Stimulated activated CD4-positive, alpha-beta T cell treated with anti-CD3 and anti-CD28 coated beads, TNF-alpha, amount 100 ng/mL, for 24 hours (primary cell): Measurements from ENCODE around the gene TRIM41.
A peak's percentile ranks its signal among the peaks of the same experiment; 100 is the strongest.

ENCODE experiments used
- DNase-seq, 3 experiments: peaks; one replicate each; pipeline ENCODE4 v3.0.0-alpha.2; 2020; ENCODE audit warnings: low read depth in 3 of 3

Gene TRIM41

DNA sequence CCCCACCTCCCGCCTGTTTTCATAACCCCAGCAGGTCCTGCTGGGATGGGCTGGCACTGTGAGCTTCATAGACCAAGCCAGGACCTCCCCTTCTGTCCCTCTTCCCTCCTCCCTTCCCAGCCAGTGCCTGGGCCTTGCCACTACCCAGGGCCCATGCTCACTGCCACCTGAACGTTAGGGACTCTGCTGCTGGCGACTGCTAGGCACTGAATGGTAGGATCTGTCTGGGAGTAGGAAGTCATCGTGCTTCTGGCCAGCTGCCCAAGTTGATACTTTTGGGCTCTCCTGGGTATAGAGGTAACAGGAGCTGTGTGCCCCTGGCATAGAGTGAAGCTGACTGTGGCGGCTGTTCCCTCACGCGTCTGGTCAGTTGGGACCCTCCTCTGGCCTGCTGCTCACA, 8.4 kb downstream of the TRIM41 start:
- DNase-seq, result no peak

DNA sequence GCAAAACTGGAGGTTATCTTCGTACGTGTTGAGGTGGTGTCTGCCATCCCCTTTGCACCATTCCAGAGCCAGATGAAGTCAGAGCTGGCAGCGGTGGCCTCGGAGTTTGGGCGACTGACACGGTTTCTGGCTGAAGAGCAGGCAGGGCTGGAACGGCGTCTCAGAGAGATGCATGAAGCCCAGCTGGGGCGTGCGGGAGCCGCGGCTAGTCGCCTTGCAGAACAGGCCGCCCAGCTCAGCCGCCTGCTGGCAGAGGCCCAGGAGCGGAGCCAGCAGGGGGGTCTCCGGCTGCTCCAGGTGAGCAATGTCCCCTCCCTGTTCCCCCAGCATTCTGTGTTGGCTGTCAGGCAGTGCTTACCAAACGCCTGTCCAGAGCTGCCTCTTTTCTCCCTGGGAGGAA, 9.5 kb downstream of the TRIM41 start:
- DNase-seq, result no peak

DNA sequence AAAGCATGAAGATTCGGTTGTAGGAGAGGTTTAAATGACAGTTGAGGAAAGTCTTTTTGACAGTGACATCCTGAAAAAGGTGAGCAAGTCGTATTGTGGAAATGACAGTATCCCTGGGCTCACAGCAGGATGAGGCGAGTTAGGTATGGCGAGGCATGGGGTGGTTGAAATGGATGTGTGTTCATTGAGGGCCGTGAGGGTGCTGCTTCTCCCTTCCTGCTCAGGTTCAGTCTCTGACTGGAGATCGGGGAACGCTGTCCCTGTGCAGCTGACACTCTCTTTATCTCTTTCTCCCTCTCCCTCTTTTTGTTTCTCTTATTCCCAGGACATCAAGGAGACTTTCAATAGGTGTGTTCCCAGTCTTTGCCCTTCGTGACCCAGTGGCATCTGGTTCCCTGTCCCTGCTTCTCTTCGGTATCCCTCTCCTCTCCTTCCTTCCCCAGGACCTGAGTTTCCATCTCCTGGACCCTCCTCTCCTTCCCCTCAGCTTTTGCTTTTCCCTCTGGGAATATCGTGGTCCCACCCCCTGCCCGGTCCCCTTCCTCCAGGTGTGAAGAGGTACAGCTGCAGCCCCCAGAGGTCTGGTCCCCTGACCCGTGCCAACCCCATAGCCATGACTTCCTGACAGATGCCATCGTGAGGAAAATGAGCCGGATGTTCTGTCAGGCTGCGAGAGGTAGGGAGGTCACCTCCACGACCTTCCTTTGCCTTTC, 10.2 kb downstream of the TRIM41 start:
- DNase-seq, result no peak

DNA sequence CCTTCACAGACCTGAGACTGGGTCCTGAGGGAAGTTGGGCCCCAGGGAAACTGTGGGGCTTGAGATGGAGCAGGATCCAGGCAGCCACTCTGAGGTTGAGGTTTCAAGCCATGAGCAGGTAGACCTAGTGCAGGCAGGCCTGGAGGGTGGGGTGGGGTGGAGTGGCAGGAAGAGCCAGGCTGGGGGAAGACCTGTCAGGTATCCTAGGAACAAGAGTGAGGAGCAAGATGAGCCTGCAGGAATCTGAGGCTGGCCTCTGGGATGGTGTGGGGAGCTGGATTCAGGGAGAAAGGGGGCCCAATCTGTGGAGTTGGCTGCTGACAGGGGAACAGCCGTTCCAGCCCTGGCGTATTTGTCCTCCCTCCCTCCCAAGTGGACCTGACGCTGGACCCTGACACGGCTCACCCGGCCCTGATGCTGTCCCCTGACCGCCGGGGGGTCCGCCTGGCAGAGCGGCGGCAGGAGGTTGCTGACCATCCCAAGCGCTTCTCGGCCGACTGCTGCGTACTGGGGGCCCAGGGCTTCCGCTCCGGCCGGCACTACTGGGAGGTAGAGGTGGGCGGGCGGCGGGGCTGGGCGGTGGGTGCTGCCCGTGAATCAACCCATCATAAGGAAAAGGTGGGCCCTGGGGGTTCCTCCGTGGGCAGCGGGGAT, 10.8 kb downstream of the TRIM41 start:
- DNase-seq, result no peak

DNA sequence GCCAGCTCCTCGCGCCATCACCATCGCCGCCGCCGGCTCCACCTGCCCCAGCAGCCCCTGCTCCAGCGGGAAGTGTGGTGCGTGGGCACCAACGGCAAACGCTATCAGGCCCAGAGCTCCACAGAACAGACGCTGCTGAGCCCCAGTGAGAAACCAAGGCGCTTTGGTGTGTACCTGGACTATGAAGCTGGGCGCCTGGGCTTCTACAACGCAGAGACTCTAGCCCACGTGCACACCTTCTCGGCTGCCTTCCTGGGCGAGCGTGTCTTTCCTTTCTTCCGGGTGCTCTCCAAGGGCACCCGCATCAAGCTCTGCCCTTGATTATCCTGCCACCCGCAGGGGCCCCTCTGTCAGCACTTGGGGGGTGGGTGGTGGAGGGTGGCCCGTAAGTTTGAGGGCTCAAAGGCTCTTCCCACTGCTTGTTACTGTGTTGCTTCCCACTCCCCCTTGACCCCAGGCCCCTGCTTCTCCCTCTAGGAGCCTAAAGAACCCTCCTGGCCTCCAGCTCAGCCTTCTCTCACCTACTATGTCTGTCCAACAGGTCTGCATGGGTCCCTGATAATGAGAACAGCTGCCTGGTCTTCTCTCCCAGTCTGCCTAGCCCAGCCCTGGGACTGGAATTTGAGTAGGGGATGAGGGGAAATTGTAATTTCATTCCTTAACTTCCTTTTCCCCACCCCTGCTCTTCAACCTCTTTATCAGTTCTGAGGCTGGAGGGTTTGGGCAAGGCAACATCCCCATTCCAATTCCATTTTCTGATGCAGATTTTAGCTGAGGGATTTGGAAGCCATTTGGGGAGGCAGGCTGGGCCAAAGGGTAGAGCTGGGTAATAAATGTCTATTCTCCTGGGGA, 11.6 kb downstream of the TRIM41 start:
- DNase-seq, result no peak

DNA sequence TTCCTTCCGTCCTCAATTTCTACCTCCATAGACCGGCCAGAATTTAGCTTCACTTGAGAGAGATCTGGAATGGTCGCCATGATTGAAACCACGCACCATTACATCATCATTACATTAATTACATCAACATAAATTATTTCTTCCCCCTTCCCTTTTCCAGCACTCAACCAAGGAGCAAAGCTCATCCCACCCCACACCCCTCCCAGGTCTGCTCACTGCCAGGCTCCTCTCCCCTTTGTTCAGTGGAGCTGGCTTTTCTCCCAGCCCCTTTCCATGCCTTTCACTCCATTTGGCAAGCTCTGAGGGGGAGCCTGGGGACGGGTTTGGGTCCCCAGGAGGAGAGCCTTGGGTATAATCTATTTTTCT, 12.2 kb downstream of the TRIM41 start:
- DNase-seq, result no peak

DNA sequence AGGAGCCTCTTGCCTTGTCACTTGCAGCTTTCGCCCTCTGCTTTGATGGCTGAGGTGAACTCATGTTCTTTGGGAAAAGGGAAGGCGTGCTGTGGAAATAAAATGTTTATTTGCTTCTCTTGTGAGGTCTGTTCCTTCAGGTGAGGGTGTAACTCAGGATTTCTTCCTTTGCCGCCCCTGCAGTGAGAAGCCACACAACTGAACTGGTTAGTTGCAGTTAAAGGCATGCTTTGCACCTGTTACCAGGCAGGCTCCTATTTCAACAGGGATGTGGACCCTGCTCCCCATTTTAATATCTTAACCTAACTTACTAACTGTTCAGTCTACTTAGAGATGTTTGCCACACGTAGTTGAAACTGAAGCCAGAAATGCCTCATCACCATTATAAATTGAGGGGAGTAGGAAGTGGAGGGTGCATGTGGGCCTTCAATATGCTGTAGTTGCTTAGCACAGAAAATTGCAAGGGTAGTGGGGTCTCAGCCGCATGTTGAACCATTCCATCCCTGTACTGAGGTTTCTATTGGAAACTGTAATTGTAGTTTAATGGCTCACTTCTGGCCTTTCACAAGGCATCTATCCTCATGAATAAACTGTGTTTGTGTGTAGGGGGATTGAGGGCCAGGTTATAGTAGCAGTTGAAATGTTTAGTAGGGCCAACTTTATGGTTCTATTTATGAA, 12.7 kb downstream of the TRIM41 start:
- DNase-seq, result no peak

DNA sequence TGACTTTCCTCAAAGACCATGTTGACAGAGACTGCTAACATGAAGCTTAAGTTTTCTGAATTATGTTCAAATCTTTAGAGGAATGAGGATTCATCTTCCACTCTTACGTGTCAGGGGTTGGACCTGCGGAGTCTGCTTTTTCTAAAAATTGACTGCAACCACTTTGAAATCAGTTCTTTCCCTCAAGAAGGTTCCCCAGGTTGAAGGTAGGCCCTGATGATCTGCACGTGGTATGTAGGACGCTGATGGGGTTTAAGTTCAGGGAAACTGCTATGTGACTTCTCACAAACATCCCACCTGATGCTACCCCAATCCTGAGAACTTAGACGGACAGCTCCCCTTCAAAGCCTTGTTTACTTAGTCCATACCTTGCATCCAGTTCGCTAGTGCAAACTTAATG, 13.4 kb downstream of the TRIM41 start:
- no peak for DNase-seq

DNA sequence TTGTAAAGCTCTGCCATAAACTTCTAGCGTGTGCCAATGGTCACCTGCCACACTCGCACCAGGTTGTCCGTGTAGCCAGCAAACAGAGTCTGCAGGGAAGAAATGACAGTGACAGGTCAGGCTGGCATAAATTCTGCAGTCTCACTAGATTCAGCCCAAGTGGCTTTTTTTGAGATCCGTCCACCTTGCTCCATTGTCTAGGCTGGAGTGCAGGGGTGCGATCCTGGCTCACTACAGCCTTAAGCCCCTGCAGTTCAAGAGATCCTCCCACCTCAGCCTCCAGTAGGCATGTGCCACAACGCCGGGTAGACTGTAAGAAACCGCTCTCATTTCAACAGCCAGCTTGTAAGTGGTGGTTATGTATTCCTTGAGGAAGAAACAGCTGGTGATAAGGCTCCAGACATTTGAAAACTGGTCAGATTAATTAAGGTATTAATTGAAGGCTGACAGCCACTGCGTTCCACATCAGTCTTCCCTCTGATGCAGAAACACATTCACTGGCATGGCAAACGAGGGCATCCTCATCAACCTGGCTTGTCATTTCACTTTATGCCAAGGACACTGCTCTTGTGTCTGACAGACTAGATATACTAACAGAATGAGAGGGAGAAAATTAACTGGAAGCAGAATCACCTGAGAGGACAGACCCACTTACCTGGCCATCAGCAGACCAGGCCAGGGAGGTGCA, 14.0 kb downstream of the TRIM41 start:
- no peak for DNase-seq

DNA sequence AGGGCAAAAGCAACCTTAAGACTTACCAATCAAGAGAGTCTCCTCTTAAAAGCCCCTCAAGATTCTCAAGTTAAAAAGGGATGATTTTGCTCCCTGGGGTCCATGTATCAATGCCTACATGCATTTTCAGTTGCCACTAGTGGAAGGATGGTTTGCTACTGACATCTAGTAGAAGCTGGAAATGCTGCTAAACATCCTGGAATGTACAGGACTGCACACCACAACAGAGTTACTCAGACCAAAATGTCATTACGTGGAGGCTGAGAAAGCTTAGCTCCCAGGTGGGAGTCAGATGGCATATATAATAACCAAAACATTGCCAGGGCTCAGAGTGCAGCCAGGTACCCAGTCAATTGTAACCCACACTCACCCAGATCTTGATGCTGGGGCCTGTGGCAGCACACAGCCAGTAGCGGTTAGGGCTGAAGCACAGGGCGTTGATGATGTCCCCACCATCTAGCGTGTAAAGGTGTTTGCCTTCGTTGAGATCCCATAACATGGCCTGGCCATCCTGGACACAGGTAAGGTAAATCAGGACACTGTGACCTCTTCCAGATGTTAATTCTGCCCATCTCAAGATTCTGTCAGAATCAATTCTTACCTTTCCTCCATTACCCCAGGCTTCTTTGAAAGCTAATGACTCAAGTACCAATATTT, 14.8 kb downstream of the TRIM41 start:
- DNase-seq, result no peak

DNA sequence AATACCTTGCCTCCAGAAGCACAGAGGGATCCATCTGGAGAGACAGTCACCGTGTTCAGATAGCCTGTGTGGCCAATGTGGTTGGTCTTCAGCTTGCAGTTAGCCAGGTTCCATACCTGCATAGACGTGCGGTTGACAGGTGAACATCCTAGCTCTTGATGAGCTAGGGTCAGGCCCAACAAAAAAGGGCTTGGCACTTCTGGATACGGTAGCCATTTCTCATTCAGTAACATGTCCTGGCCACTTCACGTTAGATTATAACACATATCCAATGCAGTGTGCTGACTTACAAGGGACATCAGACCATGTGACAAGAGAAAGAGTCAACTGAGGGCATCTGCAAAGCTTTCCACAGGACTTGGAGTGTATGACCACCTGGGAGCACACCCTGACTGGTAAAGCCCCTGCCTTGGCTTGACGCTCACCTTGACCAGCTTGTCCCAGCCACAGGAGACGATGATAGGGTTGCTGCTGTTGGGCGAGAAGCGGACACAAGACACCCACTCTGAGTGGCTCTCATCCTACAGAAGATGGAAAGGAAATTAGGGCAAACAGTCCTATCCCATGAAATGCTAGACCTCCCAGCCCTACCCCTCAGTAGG, 16.1 kb downstream of the TRIM41 start:
- no peak for DNase-seq

DNA sequence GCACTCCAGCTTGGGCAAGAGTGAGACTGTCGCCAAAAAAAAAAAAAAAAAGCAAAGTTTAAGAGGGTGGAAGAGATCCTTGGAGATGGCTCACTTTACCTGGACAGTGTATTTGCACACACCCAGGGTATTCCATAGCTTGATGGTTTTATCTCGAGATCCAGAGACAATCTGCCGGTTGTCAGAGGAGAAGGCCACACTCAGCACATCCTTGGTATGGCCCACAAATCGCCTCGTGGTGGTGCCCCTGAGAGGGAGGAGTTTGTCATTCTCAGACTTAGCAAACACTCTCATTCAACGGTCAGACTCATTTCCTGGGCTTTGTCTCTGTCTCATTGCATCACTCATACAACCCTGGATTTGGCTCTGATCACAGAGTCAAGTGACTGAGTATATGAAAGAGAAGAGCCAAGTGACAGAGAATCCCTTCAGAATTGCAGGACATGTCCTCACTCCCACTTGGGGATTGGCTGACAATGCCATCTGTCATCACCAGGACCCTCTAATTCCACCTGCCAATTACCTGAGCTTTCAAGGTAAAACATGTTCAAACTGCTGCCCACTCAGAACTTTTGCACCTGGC, 18.4 kb downstream of the TRIM41 start:
- DNase-seq, result peak in 1 of 3 experiments; percentile 53

DNA sequence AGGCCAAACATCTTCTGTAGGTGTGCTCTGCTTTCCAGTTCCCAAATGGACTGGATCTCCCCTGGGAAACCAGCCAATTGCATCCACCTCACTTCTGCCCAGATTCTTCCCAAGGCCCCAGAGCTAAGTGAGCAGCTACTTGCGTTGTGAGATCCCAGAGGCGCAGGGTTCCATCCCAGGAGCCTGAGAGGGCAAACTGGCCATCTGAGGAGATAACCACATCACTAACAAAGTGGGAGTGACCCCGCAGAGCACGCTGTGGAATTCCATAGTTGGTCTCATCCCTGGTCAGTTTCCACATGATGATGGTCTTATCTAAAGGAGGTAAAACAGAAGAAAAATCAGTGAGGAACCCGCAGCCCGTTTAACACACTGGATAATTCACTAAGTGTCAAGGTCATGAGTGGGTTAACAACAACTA, 19.0 kb downstream of the TRIM41 start:
- no peak for DNase-seq

DNA sequence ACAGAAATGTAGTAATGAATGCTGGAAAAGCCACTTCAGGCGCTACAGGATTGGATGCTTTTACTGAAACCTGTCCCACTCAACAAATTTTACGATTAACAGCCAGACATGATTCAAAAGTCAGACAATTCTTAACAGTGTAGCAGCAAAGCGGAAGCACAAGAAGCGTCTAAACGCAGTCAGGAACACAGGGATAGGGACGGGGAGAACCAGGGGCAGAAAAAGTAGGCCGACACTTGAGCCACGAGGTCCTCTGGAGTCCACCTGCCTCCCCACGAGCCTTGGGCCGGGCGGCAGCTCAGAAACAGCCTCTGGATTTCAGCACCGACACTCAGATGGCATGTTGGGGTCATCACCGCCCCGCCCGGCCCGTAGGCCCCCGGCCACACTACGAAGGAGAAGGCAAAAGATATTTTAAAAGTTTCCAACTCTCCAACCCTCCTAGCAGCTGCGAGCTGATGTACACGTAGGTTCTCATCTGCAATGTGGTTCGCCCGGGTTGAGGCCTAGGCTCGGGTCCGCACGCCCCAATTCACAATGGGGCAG, 20.0 kb downstream of the TRIM41 start:
- DNase-seq, result no peak

DNA sequence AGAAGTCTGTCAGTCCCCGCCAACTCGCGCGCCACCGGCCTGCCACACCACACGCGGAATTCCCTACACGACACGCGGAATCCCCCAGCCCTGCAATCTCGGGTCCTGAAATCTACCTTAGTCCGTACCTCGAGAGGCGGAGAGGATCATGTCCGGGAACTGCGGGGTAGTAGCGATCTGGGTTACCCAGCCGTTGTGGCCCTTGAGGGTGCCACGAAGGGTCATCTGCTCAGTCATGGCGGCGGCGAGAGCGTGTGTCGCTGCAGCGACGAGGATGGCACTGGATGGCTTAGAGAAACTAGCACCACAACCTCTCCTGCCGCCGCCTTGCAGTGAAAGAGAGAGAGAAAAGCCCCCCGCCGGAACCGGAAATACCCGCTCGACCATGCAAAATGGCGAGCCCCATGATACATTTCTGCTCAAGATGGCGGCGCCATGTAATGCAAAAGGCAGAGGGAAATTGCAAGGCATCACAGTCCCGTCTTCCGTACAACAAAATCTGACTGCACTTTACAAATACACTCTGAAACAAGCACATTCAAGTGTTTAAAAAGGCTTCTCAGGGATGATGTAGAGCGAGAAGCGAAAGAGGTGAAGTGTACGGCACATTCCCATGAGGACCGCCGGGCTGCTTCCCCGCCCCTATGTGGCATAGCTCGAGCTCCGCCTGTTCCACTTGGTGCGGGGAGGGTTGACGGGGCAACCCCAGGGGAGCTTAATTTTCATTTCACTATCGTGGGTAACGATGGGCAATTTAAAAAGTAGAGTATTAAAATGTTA, 20.7 kb downstream of the TRIM41 start, which contains the start of gene RACK1:
TSS of gene RACK1 (minus strand) at position 343 of the 780 bp plus-strand sequence. CDS start at position 237, 106 bp downstream.
- peak; percentile 83 to 85 (median 83) for DNase-seq

DNA sequence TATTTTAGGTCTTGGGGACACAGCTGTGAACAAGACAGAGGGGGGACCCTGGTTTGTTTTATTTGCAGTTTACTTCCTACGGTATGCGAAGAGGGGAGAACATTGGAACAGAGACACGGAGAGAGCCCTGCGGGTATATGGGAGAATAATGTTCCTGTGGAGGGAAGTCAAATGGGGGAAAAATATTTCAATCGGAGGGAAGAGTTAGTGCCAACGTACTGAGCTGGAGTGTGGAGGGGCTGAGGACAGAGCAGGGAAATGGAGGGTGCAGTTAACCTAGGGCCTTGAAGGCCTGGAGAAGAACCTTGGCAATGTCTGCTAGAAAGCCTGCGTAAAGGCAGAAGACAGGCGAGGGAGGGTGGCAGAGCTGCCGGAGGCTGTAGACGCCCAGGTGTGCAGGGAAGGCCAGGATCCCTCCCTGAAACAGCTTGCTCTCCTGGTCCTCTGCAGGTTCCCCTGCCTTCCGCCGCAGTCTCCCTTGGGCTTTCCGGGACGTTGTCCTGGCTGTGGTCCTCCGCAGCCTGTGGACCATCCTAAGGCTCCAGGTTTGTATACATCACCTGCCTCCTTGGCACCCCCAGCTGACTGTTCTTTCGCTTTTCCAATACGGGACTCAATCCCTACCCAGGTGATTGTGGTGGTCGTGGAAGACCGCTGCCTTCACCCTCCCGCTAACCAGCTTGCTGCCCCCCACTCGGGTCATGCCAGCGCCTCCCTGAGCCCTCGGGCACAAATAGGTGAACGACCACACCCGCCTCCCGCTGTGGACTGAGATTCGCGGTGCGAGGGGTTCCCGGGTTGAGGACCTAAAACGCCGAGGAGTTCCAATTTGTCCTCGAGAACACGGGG, 22.6 kb downstream of the TRIM41 start:
- DNase-seq, result no peak

DNA sequence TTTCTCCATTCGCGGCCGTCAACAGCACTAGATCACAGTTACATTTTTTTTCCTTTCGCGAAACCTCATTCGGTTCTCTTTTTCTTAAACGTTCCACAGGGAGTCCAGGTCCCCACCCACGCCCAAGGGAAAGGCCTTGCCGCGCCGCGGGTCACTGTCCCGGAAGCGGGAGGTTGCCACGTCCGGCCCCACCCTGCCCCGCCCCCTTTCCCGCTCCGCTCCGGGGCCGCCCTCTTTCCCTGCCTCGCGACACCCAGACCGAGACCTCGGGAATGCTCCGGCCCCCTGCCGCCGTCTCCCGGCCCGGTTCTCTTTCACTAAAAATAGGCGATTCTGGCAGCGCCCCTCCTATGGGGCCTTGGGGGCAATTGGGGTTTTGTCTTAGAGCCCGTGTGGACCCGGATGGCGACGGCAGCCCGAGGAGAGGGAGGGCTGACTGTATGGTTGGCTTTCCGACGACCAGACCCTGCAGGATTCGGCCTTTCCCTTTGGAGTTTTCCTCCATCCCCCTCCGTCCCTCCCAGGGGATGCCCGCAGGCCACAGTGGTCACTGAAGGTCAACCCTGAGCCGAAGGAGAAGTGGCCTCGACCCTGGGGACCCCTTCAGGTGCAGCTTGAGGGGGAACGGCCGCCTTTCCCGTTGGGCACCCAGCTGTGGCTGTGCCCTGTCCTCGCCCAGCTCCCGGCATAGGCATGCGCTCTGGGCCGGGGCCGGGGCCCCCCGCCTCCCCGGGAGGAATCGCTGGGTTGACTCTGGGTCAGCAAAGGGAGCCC, 23.4 kb downstream of the TRIM41 start:
- peak; percentile 62 to 88 (median 69) for DNase-seq
